Stimulated activated CD4-positive, alpha-beta T cell treated with anti-CD3 and anti-CD28 coated beads, Interleukin-12 subunit alpha, Interleukin-12 subunit beta, amount 100 ng/mL, for 4 hours (primary cell): ENCODE data around the gene DAB1.

Experiments
- DNase-seq: peaks from one replicate; pipeline ENCODE4 v3.0.0-alpha.2; 2020

The DAB1 gene

DNA sequence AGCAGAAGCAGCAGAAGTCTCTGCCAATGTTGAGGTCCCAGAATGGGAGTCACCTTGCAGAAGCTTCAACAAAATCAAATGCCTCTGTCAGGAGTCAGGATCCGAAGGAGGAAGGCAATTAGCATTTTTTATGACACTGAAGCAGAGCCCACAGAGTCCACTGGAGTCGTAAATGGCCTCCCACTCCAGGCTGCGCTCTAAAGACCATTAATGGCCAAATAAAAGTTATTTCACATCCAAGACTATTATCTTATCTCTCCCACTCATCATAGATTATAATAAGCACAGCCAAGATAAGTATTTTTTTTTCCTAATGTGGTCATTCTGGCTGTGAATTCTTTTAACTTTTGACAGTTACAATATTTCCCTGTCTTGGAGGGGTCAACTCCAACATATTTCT, 267.0 kb downstream of the DAB1 start:
- no peak for DNase-seq

GRCh38 chr1:57146100-57146499, 277.8 kb downstream of the DAB1 start:
- no peak for DNase-seq

DNA sequence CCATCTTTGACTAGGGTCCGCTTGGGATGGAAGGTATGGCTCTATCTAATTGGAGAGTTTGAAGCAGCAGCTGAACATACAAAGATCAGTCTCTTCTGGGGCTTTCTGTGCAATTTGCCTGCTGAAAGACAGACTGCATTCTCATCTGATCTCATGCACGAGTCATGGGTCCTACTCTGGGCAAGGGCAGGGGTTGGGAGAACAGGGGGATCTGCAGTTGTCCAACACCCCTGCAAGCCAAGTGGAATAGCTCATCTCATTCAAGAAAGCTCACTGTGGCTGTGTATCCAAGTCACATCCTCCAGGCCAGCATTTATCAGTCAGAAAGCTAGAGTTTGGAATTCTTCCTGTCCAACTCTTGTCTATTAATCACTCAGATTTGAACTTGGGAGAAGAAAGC, 280.9 kb downstream of the DAB1 start:
- no peak for DNase-seq

DNA sequence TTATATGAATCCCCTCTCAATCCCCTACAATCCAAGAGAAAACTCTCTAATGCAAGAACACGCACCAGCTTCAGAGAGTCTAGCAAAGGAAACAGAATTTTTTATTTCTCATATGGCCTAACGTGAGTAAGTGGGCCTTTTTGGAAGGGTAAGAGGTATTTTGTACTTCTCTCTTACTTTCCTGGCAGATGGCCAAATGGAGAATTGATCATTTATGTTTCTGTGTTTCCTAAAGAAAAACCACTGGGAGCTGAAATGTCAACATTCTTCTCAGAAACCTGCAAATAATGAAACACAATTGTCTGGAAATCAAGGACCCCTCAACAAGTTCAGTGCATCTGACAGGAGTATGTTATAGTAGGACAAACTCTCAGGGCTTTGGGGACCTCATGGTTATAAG, 281.7 kb downstream of the DAB1 start:
- DNase-seq, result no peak

DNA sequence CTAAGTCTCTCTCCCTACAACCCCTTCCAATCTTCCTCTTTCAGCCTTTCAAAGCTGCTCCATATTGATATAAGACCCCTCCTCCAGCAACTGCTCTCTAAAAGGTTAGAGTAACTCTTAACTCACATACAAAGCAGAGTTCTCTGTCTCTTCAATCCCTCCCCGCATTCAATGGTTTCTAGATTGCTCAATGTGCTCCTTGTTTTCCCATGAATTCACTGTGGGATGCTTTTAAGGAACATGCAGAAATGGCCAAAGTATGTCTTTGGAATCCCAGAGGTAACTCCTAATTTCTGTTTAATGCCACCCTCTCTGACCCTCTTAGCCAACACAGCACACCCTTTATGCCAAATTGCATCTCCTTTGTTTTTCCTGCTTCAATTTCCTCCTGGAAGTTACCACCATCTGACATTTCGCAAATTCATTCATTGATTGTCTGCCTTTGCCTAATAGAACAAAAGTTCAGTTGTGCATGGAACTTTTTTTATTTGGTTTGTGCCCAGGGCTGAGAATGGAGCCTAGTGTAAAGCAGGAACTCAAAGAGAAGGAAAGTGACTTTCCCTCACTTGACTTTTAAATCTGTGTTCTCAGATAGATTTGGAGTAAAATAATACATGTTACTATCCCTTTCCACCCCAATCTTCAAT, 285.3 kb downstream of the DAB1 start:
- no peak for DNase-seq

DNA sequence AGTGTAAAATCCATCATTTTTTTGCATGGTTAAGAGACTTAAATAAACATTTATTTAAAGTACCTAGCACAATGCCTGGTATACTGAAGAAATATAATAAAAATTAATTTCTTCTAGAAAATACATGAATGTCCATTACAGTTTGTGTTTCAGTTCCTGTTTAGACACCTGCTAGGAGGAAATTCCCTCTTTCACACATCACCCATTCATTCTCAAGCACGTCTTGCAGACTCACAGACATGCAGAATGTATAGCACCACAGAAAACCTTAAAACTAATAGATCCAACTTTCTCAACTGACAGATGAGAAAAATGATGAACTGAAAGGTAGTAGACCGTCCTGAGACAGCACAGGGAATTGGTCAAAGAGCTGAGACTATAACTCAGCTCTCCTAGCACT, 285.9 kb downstream of the DAB1 start:
- no peak for DNase-seq

GRCh38 chr1:57134803-57135202, 289.1 kb downstream of the DAB1 start:
- no peak for DNase-seq

DNA sequence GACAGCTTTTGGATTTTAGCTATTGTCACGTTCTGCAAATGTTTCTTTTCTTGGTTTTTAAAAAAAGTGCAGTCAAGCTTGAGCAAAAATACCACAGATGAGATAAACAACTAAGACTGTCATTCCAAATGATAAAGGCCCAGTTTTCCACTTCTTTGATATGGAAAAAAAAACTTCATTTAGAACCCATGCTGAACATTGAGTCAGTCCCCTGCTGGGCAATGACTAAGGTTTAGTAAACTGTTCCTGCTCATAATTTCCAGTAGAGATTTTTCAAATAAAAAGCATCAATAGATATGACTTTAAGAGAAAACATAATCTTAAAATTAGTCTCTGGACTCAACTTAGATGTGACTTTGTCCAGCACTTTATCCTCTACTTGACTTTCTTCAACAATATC, 290.2 kb downstream of the DAB1 start:
- no peak for DNase-seq

- DNase-seq, result no peak
These were observed 290.8 kb downstream of the DAB1 start for GRCh38 chr1:57132993-57133622.

DNA sequence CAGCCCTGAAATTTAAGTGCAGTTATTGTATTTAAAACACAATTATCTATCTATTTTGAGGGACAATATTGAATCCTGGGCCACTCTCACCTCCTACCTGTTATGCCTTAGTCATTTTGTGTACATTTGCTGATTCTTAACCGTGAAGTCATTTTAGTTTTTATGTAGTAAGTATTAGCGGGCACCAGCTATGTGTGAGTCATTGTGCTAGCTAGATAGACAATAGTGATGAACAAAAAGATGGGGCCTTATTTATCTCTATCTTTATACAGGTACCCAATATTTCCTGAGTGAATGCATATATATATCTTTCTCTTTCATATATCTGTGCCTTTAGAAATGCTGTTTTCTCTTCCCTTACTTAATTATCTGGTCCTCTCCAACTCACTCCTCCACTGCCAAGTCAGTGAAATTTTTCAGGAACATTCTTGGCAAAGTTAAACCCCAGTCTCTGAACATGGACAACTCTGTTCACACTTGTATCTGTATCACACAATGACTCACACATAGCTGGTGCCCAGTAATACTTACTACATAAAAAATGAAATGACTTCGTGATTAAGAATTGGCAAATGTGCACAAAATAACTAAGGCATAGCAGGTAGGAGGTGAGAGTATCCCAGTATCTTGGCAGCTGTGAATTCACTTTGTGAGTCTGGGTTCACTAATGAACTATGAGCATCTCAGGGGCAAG, 292.0 kb downstream of the DAB1 start:
- DNase-seq, result no peak

- no peak for DNase-seq
These were observed 292.6 kb downstream of the DAB1 start for GRCh38 chr1:57131257-57131656.

GRCh38 chr1:57129865-57130264, 294.0 kb downstream of the DAB1 start:
- DNase-seq, result no peak

GRCh38 chr1:57127976-57128375, 295.9 kb downstream of the DAB1 start:
- DNase-seq, result no peak

GRCh38 chr1:57124768-57125446, 299.0 kb downstream of the DAB1 start:
- no peak for DNase-seq

DNA sequence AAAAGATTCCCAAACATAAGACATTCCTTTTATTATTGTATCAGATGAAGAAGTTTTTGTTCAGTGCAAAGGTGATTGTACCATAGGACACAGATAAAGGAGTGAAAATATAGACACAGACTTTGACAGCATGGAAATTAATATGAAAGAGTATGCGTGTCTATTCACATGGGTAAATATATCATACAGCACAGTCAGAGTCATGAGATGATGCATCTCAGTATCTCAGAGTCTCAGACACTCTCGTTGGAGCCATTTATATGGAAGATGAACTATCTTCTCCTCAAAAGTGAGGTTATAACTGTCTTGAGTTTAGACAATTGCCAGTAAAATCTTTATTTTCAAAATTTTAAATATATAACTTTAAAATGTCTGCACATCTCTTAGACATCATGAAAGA, 299.7 kb downstream of the DAB1 start:
- no peak for DNase-seq

- DNase-seq, result no peak
These were observed 301.8 kb downstream of the DAB1 start for GRCh38 chr1:57122031-57122430.

GRCh38 chr1:57118948-57119603, 304.8 kb downstream of the DAB1 start:
- no peak for DNase-seq

DNA sequence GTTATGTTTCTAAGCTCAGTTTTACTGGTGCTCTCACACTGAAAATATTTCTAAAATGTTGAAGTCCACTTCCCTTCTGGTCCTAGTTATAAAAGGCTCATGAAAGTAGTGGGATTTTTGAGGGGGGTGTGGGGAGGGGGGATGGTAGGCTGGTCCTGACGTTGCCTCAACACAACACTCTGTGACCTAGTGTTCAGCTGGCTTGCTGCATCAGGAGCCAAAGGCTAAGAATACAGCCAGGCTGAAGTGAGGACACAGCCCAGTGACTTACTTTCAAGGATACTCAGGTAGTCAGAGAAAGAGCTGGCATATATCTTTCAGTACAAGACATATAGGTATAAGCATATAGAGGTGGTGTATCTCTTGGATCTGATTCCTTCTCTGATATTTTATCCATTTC, 306.1 kb downstream of the DAB1 start:
- DNase-seq, result no peak

DNA sequence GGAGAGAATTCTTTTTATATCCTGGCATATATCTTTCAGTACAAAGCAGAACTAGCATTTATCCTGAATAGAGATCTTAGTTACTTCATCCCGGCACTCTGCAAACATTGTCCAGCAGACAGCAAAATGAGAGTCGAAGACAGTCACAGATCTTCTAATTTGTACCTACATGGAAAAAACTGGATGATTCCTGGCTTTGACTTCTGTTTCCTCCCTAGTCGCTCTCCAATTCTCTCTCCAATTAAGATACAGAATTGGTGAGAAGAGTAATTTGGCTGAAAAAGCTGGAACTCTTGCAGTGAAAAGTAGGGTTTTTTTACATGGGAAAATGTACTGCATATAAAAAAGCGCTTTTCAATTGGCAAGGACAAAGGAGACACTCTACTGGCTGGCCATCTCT, 307.0 kb downstream of the DAB1 start:
- no peak for DNase-seq

DNA sequence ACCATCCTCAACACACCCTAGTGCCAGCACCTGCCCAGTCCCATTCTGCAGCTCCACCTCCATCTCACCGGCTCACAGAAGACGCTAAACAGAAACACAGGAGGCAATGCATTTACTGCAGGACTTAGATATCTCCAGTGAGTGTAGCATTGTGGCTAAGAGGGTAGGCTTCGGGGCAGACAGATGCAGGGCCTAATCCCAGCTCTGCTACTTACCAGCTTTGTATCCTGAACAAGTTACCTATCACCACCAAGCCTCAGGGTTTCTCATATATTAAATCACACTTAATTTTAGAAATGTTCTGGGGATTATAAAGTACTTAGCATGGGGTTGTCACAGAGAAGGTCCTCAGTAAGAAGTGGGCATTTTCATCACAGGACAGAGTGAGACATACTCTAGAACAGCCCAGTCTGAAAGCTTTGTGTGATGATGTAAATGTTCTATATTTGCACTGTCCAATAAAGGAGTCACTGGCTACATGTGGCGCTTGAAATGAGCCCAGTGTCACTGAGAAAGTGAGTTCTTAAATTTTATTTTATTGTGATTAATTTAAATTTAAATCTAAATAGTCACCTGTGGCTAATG, 308.7 kb downstream of the DAB1 start:
- no peak for DNase-seq

GRCh38 chr1:57112148-57112547, 311.7 kb downstream of the DAB1 start:
- DNase-seq, result no peak

DNA sequence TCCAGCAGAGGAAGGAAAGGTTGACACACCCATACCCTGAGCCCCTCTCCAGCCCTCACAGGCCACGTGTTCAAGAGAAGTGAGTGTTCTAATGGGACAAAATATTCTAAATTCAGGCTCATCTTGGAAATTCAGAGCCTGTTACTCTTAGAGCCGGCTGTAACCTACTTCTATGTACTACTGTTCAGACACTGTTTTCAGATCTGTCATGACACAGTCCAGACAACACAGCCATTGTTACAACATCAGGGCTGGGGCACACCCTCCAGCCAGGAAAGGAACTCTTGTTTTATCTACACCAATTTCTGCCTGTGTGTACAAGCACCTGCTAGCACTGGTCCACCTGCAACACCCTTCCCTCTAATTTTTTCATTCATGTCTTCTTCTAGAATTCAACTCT, 312.7 kb downstream of the DAB1 start:
- no peak for DNase-seq

GRCh38 chr1:57109883-57110282, 314.0 kb downstream of the DAB1 start:
- no peak for DNase-seq
